ENCODE results near the gene RLN1. TPM values are rescaled to one million over a fixed set of nuclear protein-coding genes. Genes with fewer than 3 reads are reported as not detected.
A peak's percentile ranks its signal among the peaks of the same experiment; 100 is the strongest.
"Not testable (repeated sequence)": the region's sequence is repeated elsewhere in the genome, so short reads cannot be mapped to it uniquely, and the experiment has no call there.

RLN1 gene, protein sequence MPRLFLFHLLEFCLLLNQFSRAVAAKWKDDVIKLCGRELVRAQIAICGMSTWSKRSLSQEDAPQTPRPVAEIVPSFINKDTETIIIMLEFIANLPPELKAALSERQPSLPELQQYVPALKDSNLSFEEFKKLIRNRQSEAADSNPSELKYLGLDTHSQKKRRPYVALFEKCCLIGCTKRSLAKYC
- polyA plus RNA-seq (ENCODE audit: insufficient read length in 4 of 4): under 1 TPM; 0.41 to 0.89 (median 0.61) TPM

DNA sequence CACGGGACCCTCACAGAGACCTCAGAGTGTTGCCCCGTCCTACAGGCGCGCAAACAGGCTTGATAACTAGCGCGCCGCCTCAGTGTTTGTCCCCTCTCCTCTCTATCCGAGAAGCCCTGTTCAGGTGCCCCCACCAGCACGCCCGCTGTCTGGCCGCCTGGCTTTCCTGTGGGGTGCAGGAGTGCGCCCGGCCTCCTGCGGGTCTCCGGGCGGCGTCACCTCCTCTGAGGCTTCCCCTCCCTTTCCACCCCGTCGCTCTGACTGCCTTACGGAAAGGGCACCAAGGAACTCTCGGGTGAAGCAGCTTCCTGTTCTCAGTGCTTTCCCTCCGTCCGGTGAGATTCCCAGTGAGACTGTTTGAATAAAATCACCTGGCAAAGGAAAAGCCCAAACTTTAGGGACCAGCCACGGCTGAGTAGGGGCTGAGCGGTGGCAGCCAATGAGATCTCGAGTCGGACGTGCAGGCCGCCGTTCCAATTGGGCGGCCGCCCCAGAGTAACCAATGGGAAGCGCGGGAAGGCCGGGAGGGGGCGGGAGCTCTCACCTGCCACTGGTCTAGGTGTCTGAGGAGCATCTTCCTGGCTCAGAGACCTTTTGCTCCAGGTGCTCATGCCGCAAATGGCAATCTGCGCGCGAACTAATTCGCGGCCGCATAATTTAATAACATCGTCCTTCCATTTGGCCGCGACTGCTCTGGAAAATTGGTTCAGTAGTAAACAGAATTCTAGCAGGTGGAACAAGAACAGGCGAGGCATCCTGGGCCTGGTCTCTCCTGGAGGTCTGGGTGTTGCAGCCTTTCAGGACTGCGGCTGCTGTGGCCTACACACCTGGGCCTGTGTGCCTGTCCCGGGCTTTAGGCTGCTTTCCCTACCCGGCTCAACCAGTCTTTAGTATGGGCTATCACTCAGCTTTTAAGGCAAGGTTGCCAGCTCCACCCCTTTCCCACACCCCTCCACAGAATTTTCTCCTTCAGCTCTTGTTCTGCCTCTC lies at the start of gene RLN1:
RLN1 (minus strand) TSS at position 885 of the 990 bp plus-strand sequence; CDS start at position 755, 130 bp downstream.
- DNase-seq (ENCODE audit: low read depth in 4 of 4, low spot score in 2 of 4): peak in 2 of 4 donors; percentile 1 to 6

GRCh38 chr9:5389109-5389732 lies 49.5 kb upstream of the RLN1 start:
- DNase-seq (ENCODE audit: low read depth in 4 of 4, low spot score in 2 of 4): no peak

DNA sequence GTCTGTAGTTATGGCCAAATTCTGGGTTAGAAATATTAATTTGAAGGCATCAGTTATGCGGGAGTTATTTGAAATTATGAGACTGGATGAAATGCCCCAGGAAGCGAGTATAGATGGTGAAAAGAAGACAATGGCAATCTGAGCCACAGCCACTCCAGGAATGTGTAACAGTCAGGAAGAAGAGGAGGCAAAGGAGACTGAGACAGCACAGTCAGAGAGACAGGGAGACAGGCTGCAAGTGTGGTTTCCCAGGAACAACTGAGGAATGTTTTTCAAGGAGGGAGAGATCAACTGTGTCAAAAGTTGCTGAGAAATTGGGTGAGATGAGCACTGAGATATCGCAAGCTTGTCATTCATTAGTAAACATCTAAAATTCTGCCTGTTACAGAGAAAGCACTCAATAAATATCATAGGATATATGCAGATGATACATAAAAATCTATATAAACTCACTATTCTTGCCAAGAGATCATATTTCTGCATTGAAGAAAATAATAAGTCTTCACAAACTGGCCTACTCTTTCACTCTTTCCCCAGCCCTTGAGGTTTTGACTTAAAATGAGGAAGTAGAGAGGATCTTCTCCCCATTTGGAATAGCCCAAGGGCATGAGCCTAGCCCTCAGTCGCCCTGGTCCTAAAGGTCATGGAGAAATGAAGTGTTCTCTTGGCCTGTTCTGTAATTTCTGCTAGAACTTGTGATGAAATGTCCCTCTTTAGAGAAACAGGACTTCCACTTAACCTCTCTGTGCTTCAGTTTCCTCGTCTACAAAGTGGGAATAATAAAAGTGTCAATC lies 48.5 kb upstream of the RLN1 start:
- DNase-seq (ENCODE audit: low read depth in 4 of 4, low spot score in 2 of 4): no peak

DNA sequence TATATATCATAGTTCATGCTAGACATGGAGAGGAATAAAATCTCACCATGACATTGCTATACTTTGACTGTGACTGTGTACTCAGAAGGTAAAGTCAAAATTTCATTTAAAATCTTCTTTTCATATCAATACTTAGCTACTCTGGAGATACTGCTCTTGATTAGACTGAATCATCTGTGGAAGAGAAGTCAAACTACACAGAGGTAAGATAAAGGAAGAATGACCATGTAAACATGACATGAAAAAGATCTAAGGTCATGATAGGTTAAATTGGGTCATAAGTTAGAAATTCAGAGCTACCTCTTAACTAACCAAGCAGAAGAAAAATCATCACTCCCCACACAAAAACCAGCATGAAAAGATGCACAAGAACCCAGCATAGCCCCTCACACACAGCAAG lies 44.8 kb upstream of the RLN1 start:
- no peak for DNase-seq (ENCODE audit: low read depth in 4 of 4, low spot score in 2 of 4)

DNA sequence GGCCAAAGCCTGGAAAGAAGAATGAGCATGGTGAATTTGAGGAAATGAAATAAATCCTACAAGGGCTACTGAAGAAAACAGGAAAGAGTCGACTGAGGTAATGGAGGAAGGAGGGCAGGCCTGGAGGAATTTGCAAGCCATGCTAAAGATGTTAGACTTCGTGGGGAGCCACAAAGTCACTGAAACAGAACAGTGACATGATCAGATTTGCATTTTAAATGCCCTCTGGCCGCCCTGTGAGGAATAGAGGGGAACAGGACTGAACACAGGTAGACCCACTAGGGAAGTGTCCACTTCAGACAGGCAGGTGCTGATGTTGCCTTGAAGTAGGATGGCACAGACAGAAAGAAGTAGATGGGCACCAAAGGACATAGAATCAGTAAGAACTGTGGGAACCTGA lies 42.8 kb upstream of the RLN1 start:
- DNase-seq (ENCODE audit: low read depth in 4 of 4, low spot score in 2 of 4): no peak

- no peak for DNase-seq (ENCODE audit: low read depth in 4 of 4, low spot score in 2 of 4)
Measured at GRCh38 chr9:5375790-5376477, 36.3 kb upstream of the RLN1 start.

- no peak for DNase-seq (ENCODE audit: low read depth in 4 of 4, low spot score in 2 of 4)
Measured at GRCh38 chr9:5375091-5375490, 35.4 kb upstream of the RLN1 start.

GRCh38 chr9:5364294-5365024 lies 24.8 kb upstream of the RLN1 start:
- DNase-seq (ENCODE audit: low read depth in 4 of 4, low spot score in 2 of 4): no peak

GRCh38 chr9:5361326-5362010 lies 21.8 kb upstream of the RLN1 start:
- DNase-seq (ENCODE audit: low read depth in 4 of 4, low spot score in 2 of 4): no peak

DNA sequence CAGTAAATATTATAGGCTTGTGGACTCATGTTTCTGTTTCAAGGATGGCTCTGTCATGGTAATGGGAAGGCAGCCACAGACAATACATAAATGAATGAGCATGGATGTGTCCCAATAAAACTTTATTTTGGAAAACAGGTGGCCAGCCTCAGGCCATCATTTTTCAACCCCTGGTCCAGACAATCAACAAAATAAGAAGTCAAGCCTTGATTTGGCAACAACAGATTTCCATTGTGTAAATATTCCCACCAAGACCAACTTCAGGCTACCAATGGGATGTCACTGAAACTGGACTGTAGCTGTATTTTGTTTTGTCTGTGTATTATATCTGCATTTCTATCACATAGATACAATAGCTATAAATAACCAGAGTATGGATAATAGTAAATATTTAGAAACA lies 20.7 kb upstream of the RLN1 start:
- no peak for DNase-seq (ENCODE audit: low read depth in 4 of 4, low spot score in 2 of 4)

GRCh38 chr9:5357431-5358105 lies 17.9 kb upstream of the RLN1 start:
- DNase-seq (ENCODE audit: low read depth in 4 of 4, low spot score in 2 of 4): no peak

DNA sequence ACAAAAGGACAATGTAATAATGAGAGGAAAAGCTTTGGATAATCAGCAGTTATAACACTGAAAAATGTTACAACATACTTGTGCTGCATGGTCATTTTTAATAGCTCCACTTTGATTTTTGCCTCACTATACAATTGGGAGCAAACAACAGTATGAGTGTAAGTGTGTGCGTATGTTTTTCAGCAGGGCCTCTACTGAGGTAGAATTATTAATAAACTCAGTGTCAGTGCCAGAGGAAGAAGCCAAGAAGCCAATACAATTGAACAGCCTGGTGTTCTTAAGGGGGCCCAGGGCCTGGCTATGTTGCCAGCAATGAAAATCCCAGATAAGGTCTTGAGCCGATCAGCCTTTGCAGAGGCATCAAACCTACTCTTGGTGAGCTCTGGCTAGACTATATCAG lies 16.1 kb upstream of the RLN1 start:
- no peak for DNase-seq (ENCODE audit: low read depth in 4 of 4, low spot score in 2 of 4)

DNA sequence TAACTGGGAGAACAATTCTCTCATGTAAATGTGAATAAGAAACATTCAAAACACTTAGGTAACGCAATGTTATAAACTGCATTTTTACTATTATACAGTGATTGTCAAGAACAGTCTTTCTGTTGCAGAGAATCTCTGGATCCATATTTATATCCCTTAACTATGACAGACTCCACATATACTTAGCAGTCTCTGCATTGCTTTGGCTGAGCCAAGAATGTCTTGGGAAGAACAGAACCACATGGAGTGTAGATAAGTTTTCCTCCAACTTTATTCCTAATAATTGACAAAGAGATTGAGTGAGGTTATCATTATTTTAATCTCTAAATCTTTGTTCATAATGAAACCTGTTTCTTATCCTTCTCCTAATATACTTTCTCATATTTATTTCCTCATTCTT lies 15.6 kb upstream of the RLN1 start:
- no peak for DNase-seq (ENCODE audit: low read depth in 4 of 4, low spot score in 2 of 4)

GRCh38 chr9:5354184-5354583 lies 14.5 kb upstream of the RLN1 start:
- DNase-seq (ENCODE audit: low read depth in 4 of 4, low spot score in 2 of 4): no peak

DNA sequence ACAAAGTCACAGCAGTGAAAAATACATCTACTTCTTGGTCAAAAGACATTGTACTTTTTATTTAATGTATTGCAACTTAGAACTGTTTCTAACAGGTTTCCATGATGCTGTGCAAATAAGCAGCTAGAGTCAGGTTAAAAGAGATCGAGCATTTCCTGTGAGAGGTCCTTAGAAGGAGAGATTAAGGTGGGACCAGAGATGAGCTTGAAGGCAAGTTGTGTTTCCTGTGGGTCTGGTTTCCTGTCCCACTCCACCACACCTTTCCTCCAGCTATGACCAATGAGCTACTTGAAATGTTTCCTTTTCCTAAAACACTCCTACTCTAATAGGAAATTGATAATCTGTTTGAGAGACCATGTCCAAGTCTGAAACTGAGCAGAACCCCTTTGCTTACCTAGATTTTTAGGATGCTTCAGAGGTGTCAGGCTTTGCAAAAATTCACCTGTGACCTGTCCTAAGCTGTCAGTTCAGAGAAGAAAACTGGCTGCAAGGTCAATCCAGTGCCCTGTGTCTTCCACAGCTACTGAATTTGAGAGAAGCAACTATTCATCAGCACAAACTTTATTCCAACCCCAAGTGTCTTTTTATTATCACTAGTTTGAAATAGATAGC lies 13.1 kb upstream of the RLN1 start:
- DNase-seq (ENCODE audit: low read depth in 4 of 4, low spot score in 2 of 4): no peak

DNA sequence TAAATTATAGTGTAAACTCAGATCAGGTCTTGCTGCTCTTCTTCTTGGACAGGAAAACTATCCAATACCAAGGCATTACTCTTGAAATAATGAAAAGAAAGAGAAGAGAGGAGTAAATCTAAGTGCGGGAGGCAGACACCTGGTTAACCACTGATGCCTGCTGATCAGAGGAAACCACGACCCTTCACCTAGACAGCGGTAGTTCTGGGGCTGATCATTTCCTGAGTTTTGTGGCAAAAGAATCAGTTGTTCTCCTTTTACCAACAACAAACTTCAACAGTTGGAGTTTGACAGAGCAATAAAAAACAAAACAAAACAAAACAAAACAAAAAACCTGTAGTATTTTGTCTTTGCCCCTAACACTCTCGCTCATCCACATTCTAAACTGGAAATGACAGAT lies 3.0 kb downstream of the RLN1 start:
- DNase-seq (ENCODE audit: low read depth in 4 of 4, low spot score in 2 of 4): no peak

DNA sequence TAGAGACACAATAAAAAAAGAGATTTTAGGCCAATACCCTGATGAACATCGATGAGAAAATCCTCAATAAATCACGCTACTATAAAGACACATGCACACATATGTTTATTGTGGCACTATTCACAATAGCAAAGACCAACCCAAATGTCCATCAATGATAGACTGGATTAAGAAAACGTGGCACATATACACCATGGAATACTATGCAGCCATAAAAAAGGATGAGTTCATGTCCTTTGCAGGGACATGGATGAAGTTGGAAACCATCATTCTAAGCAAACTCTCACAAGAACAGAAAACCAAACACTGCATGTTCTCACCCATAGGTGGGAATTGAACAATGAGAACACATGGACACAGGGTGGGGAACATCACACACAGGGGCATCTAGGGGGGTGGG lies 8.4 kb downstream of the RLN1 start:
- DNase-seq (ENCODE audit: low read depth in 4 of 4, low spot score in 2 of 4): not testable (repeated sequence)
